HepG2 (cell line): Measurements from ENCODE around the gene NOP56. TPM values are rescaled to one million over a fixed set of nuclear protein-coding genes. Genes with fewer than 3 reads are reported as not detected.

Experiments
- polyA plus RNA-seq, 8 experiments: library from polyadenylated mRNA; depleted of rRNA in 3 of 8; stranded (reverse) in 7 of 8; unstranded in 1 of 8; fragments of >200 nt; fragmentation: Illumina TruSeq in 4 of 8; extraction: Trizol in 4 of 8; gene quantifications; 2 replicates each; pipeline versions ENCODE4 v1.2.1 to v1.2.3, GENCODE V29; 2011 to 2016; ENCODE audit warnings: low read depth in 4 of 8, missing spikeins in 1 of 8, mixed read lengths in 1 of 8; ENCODE audit not compliant: insufficient read depth in 1 of 8
- total RNA-seq, 5 experiments: library from RNA; depleted of rRNA; stranded (reverse); fragments of >200 nt; fragmentation: Illumina TruSeq; extraction: Trizol; gene quantifications; 2 replicates each; pipeline ENCODE4 v1.2.3, GENCODE V29; 2016; ENCODE audit warnings: low read depth in 1 of 5
- TF ChIP-seq, protein P1 (sequence below): sonication (generic); formaldehyde crosslinking; IDR thresholded peaks from 2 replicates; pipeline ENCODE4 v1.4.0; 2020; ENCODE audit warnings: mild to moderate bottlenecking, missing genetic modification reagents
- TF ChIP-seq, protein P2 (sequence below): sonication (generic); formaldehyde crosslinking; IDR thresholded peaks from 2 replicates; pipeline ENCODE4 v1.4.0; 2020; ENCODE audit warnings: missing genetic modification reagents

Gene NOP56
- total and polyA plus RNA-seq, 2 of the 13 experiments (the other 11 are each of a cell fraction or from before 2014, with no cell fraction given) = 369 to 1,116 TPM

DNA sequence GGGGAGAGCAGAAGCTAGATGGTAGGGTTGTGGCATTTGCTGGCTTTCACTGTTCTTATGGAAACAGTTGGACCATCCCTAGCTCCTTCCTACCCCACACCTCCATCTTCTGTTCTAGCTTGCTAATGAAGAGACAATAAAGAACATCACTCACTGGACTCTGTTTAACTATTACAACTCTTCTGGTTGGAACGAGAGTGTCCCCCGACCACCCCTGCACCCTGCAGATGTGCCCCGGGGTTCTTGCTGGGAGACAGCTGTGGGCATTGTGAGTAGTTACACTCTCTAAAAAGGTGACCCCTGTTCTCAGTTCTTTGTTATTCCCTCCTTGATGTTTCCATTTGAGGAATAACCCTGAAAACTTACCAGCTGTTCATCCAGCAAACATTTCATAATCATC lies 40.4 kb upstream of the NOP56 start (continued):
- TF ChIP-seq, protein P1, sequence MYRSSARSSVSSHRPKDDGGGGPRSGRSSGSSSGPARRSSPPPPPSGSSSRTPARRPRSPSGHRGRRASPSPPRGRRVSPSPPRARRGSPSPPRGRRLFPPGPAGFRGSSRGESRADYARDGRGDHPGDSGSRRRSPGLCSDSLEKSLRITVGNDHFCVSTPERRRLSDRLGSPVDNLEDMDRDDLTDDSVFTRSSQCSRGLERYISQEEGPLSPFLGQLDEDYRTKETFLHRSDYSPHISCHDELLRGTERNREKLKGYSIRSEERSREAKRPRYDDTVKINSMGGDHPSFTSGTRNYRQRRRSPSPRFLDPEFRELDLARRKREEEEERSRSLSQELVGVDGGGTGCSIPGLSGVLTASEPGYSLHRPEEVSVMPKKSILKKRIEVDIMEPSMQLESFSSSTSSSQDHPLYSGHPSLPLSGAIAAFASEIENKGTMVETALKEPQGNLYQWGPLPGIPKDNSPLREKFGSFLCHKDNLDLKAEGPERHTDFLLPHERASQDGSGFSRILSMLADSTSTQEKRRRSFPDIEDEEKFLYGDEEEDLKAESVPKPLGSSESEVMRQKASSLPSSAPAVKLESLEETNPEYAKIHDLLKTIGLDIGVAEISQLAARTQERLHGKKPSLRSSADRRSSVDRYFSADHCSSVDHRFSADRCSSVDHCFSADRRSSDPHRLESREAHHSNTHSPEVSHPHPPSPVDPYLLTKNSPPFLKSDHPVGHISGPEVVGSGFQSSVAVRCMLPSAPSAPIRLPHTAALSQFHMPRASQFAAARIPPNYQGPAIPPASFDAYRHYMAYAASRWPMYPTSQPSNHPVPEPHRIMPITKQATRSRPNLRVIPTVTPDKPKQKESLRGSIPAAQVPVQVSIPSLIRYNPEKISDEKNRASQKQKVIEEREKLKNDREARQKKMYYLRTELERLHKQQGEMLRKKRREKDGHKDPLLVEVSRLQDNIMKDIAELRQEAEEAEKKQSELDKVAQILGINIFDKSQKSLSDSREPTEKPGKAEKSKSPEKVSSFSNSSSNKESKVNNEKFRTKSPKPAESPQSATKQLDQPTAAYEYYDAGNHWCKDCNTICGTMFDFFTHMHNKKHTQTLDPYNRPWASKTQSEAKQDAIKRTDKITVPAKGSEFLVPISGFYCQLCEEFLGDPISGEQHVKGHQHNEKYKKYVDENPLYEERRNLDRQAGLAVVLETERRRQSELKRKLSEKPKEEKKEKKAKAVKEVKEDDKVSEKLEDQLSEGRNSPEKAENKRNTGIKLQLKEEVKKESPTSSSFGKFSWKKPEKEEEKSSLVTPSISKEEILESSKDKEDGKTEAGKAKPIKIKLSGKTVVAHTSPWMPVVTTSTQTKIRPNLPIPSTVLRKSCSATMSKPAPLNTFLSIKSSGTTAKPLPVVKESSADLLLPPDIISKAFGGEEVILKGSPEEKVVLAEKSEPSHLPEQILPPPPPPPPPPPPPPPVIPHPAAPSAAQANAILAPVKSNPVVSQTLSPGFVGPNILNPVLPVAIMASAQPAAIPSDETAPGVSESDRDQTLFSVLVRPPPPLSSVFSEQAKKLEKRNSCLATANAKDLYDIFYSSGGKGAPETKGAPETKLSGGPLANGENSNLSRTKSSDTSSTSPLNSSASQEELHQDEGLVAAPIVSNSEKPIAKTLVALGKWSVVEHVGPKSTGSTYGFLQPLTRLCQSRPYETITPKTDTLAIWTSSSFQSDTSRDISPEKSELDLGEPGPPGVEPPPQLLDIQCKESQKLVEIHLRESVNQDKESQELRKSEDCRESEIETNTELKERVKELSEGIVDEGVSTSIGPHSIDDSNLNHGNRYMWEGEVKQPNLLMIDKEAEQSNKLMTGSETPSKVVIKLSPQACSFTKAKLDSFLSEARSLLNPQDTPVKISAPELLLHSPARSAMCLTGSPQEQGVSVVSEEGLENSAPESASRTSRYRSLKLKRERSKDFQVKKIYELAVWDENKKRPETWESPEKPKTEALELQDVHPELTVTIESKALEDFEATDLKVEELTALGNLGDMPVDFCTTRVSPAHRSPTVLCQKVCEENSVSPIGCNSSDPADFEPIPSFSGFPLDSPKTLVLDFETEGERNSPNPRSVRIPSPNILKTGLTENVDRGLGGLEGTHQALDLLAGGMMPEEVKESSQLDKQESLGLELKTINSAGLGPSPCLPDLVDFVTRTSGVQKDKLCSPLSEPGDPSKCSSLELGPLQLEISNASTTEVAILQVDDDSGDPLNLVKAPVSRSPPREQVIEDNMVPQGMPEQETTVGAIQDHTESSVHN (CRISPR knock-in tag) = no peak
- TF ChIP-seq, protein P2, sequence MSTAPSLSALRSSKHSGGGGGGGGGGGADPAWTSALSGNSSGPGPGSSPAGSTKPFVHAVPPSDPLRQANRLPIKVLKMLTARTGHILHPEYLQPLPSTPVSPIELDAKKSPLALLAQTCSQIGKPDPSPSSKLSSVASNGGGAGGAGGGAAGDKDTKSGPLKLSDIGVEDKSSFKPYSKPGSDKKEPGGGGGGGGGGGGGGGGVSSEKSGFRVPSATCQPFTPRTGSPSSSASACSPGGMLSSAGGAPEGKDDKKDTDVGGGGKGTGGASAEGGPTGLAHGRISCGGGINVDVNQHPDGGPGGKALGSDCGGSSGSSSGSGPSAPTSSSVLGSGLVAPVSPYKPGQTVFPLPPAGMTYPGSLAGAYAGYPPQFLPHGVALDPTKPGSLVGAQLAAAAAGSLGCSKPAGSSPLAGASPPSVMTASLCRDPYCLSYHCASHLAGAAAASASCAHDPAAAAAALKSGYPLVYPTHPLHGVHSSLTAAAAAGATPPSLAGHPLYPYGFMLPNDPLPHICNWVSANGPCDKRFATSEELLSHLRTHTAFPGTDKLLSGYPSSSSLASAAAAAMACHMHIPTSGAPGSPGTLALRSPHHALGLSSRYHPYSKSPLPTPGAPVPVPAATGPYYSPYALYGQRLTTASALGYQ (CRISPR knock-in tag) = no peak
